Posterior vena cava (tissue), 2 donors: ENCODE results near the gene WSCD1. TPM values are rescaled to one million over a fixed set of nuclear protein-coding genes. Genes with fewer than 3 reads are reported as not detected.

Experiments
- DNase-seq: peaks from one replicate; pipeline ENCODE4 v3.0.0-alpha.2; 2020; ENCODE audit warnings: low spot score
- intact Hi-C, 2 donors: fragments of 100-400 bp; cut with DNase I; formaldehyde crosslinking; loops; one replicate each; pipeline versions ENCODE4 v1.14.1 to v1.14.2; 2022 to 2023
- total RNA-seq, 2 donors: library from RNA; stranded (reverse); fragmentation: NEBNext Ultra II Directional; extraction: Animal tissue kit (Norgen Biotek cat#: 25700); gene quantifications; one replicate each; pipeline ENCODE4 v1.2.1, GENCODE V29; 2021
- donor health status: DM: yes; HTN: yes; CAD: no.
- donor health status: DM: yes; HTN: yes; CAD: no.

The WSCD1 gene
- total RNA-seq, 2 donors from 2014 or later, result 4.2 to 6.0 TPM

DNA sequence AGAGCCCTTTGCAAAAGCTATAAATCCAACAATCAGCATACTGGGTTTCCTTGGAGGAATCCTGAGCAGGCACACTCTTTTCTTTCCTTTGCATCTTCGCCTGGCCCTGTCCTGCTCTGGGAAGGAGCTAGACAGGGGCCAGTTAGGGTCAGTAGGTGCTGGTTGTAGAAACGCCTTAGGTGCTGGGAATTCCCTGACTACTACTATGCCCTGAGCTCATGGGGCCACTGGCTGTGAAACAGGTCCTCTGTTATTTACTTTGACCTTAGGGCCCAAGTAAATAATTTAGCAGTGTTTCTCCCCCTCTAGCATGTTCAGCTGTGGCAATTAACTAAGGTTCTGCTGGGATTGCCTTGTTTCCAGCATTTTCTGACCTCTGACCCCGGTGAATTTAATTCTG is 15.8 kb upstream of the WSCD1 start:
- intact Hi-C loops, result no loop called here

DNA sequence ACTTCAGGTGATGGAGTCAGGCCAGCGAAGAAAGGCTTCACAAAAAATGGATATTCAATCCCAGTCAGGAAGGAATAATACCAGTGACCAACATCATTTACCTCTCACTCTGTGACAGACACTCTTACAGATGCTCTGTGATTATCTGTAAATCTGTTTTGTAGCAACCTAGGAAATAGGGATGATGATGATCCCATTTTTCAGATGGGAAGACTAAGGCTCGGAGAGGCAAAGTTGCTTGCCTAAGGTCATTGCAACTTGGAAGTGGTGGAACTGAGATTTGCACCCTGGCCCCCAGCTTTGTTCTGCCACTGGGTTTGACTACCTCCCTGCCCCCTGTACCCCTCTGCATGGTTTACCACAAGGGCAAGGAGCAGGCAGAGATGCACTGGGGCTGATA is 14.1 kb upstream of the WSCD1 start:
- intact Hi-C loops, result no loop called here

More for the DNA sequence above, 15.8 kb upstream of the WSCD1 start:
- no peak for DNase-seq

DNA sequence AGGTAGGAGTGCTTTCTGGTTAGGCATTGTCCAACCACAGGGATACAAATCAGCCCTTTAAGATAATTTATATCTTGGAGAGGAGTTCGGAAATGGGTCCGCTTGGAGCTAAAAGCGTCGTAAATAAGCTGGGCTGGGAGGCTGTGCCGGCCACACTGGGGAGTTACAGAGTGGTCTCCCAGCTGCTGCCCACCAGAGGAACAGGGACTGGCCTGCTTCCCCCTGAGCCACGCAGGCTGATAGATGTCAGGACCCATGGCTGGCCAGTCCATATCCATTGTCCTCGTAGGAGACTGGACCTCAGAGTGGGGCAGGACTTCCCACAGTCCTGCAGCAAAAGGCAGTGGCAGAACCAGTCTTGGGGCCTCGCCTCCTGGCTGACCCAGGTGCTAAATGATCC is 12.6 kb upstream of the WSCD1 start:
- intact Hi-C loops, result no loop called here
- DNase-seq, result no peak

More for the DNA sequence above, 14.1 kb upstream of the WSCD1 start:
- DNase-seq, result no peak

GRCh38 chr17:6059406-6059805 is 10.8 kb upstream of the WSCD1 start:
- no peak for DNase-seq
- intact Hi-C loops, result no loop called here

GRCh38 chr17:6061290-6061689 is 8.9 kb upstream of the WSCD1 start:
- intact Hi-C loops, result no loop called here
- no peak for DNase-seq

- intact Hi-C loops, result no loop called here
- DNase-seq, result no peak
These were observed 5.3 kb upstream of the WSCD1 start for GRCh38 chr17:6064868-6065267.

DNA sequence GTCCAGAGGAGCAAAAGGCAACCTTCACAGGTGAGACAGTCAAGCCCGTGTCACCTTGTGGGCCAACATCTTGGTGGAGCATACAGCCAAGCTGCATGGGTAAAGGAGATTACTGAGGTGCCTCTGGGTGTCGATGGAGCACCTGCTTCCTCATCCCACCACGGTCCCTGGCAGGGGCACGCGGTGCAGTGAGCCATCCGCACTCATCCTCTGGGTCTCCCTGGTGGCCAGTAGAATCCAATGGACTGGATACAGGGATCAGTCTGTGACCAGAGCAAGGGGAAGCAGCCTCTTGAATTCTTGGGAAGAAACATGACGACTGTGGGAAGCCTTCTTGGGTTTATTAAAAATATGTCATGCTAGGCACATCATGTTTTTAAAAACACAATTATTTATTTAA is 4.8 kb upstream of the WSCD1 start:
- no peak for DNase-seq
- intact Hi-C loops, result no loop called here

- intact Hi-C loops, result no loop called here
- DNase-seq, result no peak
These were observed 3.8 kb upstream of the WSCD1 start for GRCh38 chr17:6066183-6066948.

- DNase-seq, result no peak
- intact Hi-C loops, result no loop called here
These were observed 3.1 kb upstream of the WSCD1 start for GRCh38 chr17:6067060-6067459.

DNA sequence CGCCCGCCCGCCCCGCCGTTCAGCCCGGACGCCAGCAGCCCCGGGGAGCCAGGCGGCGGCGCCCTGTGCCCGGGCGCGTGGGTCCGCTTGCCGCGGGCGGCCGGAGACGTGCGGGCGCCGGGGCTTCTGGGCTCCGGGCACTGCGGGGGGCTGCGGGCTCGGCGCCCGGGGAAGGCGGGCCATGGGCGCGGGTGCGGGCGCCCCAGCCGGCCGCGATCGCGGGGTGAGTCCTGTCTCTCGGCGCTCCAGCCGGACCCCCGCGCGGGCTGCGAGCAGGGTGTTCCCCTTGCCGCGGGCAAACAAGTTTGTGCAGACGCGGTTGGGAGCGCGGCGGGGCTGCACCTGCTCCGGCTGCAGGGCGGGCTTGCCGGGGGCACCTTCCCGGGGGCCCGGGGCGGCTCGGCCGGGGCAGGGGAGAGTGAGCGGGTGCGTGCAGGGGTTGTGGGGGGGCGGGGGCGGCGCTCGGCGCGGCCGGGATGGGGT is 292 bp downstream of the WSCD1 start:
- no peak for DNase-seq
- intact Hi-C loops, result no loop called here

GRCh38 chr17:6070913-6071511 is 833 bp downstream of the WSCD1 start:
- intact Hi-C loops, result no loop called here
- no peak for DNase-seq

GRCh38 chr17:6071528-6072065 is 1.4 kb downstream of the WSCD1 start:
- intact Hi-C loops, result no loop called here
- DNase-seq, result no peak

GRCh38 chr17:6072157-6072556 is 2.0 kb downstream of the WSCD1 start:
- intact Hi-C loops, result no loop called here
- DNase-seq, result no peak

DNA sequence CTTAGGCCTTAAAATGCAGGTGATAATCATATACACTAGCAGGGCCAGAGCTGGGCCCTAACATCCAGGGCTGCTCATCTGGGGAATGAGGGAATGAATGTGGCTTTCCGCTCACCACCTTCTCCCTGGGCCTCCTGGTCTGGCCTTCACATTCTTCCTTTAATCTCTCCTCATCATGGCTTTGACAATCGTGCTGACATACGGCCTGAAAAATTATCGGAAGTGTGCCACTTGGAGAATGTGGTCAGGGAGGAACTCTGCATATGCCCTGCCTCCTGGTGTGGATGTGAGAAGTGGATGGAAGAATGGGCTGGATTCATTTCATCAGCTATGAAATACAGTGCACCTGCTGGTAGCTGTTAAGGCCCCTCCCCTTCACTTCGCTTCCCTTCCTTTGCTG is 2.4 kb downstream of the WSCD1 start:
- no peak for DNase-seq
- intact Hi-C loops, result no loop called here

GRCh38 chr17:6073620-6074019 is 3.4 kb downstream of the WSCD1 start:
- no peak for DNase-seq

DNA sequence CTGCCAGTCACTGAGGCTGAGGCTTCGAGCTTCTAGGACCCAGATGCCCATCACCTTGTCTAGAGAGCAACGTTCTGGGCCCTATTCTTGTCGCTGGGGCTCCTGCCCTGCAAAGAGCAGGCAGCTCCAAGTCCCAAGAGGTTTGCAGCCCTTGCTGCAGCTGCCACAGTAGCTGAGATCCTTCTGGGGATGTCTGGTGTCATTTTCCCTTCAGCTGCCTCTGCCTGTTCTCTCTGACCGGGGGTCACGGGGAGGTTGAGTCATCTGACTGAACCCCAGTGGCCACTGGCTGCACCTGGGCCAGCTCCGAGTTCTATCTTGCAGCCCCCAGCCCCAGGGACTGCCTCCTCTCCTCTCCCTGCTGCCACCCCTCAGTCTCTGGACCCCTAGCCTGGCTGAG is 4.9 kb downstream of the WSCD1 start:
- no peak for DNase-seq
- intact Hi-C loops, result no loop called here

More at GRCh38 chr17:6073620-6074019, 3.4 kb downstream of the WSCD1 start:
- intact Hi-C loops, result no loop called here

GRCh38 chr17:6075845-6076244 is 5.7 kb downstream of the WSCD1 start:
- intact Hi-C loops, result no loop called here
- DNase-seq, result no peak

DNA sequence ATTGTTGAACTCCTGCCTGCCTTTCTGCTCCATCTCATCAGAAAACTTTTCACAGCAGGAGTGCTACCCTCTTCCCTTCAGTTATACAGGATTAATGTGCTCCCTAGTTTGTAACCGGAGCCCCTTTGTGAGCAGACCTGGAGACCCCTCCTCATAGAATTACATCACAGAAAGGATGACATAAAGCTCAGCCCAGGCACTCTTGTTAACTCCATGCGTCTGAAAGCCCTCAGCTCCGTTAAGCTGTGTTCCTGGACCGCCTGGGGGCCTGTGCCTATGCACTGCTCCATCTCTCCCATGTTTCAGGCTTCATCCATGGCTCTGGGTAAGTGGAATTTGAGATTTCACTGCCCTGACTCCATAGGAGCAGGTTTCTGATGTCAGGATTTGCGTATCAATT is 7.6 kb downstream of the WSCD1 start:
- no peak for DNase-seq
- intact Hi-C loops, result no loop called here

GRCh38 chr17:6078458-6078871 is 8.3 kb downstream of the WSCD1 start:
- intact Hi-C loops, result no loop called here
- DNase-seq, result no peak

GRCh38 chr17:6079155-6079888 is 9.1 kb downstream of the WSCD1 start:
- intact Hi-C loops, result no loop called here
- DNase-seq, result no peak
